LNCAP (cell line): ENCODE measurements around the gene ZNF787.

ENCODE experiments used
- TF ChIP-seq, protein P1 (sequence below): fragments of 450-650 bp; IDR thresholded peaks from 2 replicates; pipeline ENCODE4 v1.5.1; 2017; ENCODE audit warnings: mild to moderate bottlenecking

ZNF787 gene

DNA sequence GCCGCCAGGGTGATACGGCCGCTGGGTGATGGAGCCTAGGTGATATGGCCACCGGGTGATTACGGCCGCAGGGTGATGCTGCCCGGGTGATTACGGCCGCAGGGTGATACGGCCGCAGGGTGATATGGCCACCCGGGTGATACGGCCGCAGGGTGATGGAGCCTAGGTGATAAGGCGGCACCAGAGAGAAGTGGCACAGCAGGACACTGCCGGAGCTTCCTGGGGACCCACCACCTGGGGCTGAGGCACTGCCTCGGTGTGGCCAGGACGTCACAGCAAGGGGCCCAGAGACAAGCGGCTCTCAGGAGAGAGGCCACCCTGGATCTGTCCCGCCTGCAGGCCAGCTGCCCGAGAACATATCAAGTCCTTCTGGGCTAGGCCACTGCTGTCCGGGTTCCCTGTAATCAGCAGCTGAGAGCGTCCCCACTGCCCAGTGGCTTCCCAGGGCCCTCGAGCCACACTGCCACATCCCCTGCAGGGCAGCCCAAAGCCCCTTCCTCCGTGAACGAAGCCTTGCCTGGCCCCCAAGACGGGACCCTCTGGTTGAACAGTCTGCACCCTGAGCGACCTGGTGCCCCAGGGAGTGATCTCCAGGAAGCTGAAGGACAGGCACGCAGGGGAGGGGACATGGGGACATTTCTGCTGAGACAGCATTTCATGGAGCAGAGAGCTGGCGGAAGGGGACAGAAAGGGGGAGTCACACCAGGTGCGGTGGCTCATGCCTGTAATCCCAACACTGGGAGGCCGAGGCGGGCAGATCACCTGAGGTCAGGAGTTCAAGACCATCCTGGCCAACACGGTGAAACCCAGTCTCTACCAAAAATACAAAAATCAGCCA lies 22.1 kb downstream of the ZNF787 start:
- TF ChIP-seq, protein P1, sequence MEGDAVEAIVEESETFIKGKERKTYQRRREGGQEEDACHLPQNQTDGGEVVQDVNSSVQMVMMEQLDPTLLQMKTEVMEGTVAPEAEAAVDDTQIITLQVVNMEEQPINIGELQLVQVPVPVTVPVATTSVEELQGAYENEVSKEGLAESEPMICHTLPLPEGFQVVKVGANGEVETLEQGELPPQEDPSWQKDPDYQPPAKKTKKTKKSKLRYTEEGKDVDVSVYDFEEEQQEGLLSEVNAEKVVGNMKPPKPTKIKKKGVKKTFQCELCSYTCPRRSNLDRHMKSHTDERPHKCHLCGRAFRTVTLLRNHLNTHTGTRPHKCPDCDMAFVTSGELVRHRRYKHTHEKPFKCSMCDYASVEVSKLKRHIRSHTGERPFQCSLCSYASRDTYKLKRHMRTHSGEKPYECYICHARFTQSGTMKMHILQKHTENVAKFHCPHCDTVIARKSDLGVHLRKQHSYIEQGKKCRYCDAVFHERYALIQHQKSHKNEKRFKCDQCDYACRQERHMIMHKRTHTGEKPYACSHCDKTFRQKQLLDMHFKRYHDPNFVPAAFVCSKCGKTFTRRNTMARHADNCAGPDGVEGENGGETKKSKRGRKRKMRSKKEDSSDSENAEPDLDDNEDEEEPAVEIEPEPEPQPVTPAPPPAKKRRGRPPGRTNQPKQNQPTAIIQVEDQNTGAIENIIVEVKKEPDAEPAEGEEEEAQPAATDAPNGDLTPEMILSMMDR, result no peak

DNA sequence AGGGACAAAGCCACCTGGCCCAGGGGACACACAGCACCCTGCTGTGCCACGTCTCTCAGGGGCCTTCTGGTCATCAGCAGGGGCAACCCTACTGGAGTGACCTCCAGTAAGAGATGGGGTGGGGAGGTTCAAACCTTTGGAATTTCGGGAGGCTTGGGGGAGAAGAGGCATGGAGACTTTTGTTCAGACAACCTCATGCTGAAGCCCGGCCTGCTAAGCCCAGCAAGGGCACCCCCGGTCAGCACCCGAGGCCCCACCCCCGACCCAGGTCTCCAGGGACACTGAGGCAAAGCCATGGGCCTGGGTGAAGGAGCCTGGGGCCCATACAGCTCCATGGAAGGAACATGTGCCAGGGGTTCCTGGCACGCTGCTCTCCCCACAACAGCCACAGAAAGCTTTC lies 23.3 kb downstream of the ZNF787 start:
- TF ChIP-seq, protein P1, result no peak

DNA sequence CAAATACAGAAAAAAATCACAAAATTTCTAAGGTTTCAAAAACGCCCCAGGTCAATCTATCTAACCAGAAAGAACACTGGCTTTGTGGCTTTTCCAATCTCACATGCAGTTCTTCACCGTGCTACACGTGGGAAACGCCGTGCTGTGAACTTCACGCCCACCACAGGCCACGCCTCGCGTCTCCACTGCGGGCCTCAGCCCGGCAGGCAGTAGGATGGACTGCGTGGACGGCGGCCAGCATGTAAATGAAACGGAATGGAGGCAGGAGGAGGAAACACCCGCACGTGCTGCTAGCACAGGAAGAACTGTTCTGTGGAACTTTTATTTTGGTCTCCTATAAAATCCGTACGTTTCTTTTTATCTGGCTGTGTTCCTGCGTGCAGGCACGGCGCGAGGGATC lies 23.8 kb downstream of the ZNF787 start:
- TF ChIP-seq, protein P1, result no peak

DNA sequence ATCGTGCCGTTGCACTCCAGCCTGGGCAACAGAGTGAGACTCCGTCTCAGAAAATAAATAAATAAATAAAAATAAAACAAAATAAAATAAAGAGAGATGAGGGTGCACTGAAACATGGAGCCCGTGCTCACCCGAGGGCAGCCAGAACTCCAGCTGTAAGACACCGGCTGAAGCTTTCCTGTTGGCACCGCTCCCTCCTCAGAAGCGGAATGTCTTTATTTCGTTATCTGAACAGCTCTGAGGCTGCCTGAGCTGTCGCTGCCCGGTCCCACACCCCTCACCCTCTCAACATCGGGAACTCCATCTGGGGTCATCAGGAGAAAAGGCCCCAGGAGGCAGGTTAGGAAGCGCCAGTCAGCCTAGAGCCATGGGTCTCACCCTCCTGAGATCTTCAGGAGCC lies 24.4 kb downstream of the ZNF787 start:
- TF ChIP-seq, protein P1, result no peak

DNA sequence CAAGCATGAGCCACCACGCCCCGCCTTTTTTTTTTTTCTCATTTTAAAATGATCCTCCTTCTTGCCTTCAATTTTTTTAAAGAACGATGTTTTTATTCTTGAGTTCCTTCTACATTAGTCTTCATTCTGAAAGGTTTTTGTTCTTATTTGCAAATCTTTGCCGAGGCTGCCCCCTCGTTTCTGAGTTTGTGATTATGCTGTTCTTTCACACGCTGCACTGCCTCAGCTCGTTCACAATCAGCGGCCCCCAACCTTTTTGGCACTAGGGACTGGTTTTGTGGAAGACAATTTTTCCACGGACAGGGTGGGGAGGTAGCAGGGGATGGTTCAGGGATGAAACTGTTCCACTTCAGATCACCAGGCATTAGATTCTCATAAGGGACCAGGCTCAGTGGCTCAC lies 26.6 kb downstream of the ZNF787 start:
- TF ChIP-seq, protein P1, result no peak

DNA sequence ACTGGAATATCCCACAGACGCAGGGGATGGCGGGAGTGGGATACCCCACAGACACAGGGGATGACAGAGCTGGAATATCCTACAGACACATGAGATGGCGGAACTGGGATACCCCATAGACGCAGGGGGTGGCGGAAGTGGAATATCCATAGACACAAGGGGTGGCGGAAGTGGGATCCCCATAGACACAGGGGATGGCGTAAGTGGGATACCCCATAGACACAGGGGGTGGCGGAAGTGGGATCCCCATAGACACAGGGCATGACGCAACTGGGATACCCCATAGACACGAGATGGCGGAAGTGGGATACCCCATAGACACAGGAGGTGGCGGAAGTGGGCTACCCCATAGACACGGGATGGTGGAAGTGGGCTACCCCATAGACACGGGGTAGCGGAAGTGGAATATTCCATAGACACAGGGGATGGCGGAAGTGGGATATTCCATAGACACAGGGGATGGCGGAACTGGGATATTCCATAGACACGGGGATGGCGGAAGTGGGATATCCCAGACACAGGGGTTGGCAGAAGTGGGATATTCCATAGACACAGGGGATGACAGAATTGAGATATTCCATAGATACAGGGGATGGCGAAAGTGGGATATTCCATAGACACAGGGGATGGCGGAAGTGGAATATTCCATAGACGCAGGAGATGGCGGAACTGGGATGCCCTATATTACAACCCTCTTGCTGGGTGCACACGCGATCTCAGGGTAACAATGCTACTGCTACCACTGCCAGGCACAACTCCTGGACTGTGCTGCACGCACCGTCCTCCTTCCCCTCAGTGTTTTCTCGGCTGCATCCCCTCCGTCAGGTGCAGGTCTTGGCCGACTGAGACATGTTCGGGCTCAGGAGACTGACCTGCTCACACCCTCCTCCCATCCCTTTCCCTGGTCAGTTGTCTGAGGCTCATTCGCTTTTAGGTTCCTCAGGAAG lies 28.1 kb downstream of the ZNF787 start:
- TF ChIP-seq, protein P1, result no peak

DNA sequence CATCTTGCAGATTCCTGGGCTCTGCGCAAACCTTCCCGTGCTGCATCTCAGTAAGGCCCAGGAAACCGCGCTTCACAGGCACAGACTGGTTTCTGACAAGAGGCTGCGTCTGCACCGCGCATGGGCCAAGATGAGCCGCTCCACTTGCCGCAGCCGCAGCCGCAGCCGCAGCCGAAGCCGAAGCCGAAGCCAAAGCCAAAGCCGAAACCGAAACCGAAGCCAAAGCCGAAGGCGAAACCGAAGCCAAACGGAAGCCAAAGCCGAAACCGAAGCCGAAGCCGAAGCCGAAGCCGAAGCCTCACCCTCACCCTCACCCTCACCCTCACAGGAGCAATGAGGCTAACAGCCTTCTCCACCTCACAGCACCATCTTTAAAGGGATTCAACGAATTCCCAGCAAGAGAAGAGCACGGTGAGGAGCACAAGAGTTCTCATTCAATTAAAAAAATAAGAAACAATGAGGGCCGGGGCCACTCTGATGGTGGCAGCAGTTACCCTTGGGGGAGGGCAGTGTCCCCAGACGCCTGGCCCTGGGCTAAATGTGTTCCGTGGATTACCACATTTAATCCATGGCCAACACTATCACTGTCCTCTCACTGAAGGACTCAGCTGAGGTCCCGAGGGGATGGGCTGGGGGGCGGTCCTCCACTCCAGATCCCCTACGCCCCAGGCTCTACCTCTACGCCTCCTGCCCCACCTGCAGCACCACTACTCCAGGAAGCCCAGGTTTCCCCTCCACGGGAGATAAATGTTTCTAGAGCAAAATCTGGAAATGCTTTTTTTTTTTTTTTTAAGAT lies 29.1 kb downstream of the ZNF787 start:
- TF ChIP-seq, protein P1, result no peak
